Motor neuron (in vitro differentiated cells): ENCODE measurements around the gene CDCA4. TPM values are rescaled to one million over a fixed set of nuclear protein-coding genes. Genes with fewer than 3 reads are reported as not detected.
"Not testable (repeated sequence)": the region's sequence is repeated elsewhere in the genome, so short reads cannot be mapped to it uniquely, and the experiment has no call there.

Experiments used
- ATAC-seq, 8 experiments: fragments of 200-7000 bp; cut with Tn5 transposase; replicated peaks in 6 of 8; 2 replicates each; pipeline ENCODE4 v1.8.0; 2021; ENCODE audit warnings: mild to moderate bottlenecking in 8 of 8, moderate library complexity in 8 of 8
- H3K27ac ChIP-seq, 2 donors: fragments of 250-450 bp; sonication (Bioruptor Pico); 2 replicates each; pipeline ENCODE4 v1.9.0; 2021; ENCODE audit warnings: antibody characterized with exemption in 2 of 2, mild to moderate bottlenecking in 2 of 2, moderate library complexity in 1 of 2
- H3K4me1 ChIP-seq, 2 donors: fragments of 250-450 bp; sonication (Bioruptor Pico); replicated peaks in 1 of 2; 2 replicates each; pipeline ENCODE4 v1.6.1; 2021; ENCODE audit warnings: antibody characterized with exemption in 2 of 2, mild to moderate bottlenecking in 2 of 2, moderate library complexity in 1 of 2
- H3K4me3 ChIP-seq, 5 donors: fragments of 250-450 bp; sonication (Bioruptor Pico); 2 replicates each; pipeline ENCODE4 v1.9.0; 2021; ENCODE audit warnings: antibody characterized with exemption in 5 of 5, mild to moderate bottlenecking in 5 of 5, moderate library complexity in 4 of 5
- WGBS, 10 experiments: fragments of 450-650 bp; shearing (Covaris generic); methylation state at CpG; one replicate each; pipeline ENCODE4 v1.0.0; 2022; 5-methylcytosine and 5-hydroxymethylcytosine counted together
- in situ Hi-C, 9 experiments: fragments of 400-800 bp; cut with MboI; loops; one replicate each; pipeline ENCODE4 v1.15.0; 2021; ENCODE audit warnings: low sequenced_read_pairs in 9 of 9, low pct_unique_long_range_greater_than_20kb in 2 of 9; ENCODE audit not compliant: unreplicated experiment in 9 of 9
- total RNA-seq, 8 experiments: library from RNA; unstranded; fragments of 300-600 nt; gene quantifications; 2 replicates each; pipeline versions ENCODE4 v1.2.3 to v1.2.4, GENCODE V29; 2022

Gene CDCA4
- total RNA-seq = 10 to 100 TPM in 3 of 8 experiments, 1 to 10 TPM in 5; 4.9 to 27.0 (median 5.6) TPM

DNA sequence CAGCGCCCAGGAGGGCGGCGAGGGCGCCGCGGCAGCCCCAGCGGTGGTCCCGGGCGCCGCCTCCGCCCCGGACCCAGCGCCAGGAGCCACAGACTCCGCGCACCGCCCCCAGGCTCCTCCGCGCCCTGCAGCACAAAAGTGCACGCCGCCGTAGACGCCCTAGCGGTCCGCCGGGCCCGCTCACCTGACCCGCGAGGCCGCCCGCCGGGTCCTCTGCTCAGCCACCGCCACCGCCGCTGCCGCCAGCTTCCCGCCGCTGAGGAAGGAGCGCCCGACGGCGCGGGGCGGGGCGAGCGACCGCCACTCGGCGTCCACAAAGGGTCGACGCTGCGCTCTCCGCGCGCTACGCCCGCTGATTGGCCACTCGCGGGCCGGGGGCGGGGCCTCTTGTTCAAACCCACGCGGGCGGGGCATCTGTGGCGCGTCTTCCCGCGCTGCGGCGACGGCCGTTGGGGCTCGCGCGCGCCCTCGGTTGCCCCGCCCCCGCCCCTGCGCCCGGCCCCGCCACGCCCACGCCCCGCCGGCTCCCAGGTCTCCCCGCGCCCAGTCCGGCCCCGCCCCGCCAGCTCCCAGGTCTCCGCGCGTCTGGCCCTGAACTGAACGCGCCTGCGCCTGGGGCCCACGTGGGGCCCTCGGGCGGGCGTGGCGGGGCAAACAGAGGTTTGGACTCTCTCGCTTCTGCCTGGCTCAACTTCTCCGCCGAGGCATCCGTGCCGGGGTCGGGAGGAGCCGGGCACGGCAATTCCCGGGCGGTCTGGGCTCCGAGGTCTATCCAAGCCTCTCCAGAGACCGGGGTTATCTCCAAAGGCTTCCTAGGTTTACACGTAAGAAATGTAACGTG is at the start of gene CDCA4:
CDCA4 (minus strand) TSS at position 269 of the 841 bp plus-strand sequence. CDS start 9,154 bp downstream, outside the sequence.
- in situ Hi-C loops = no loop called here
- 0 to 16% (median 1%) methylated on average over 2 to 12 of the region's 115 CpGs; no CpG with 5 or more reads in 6 of the 10 experiments for WGBS, 10 experiments
- H3K4me1 ChIP-seq = peaks cover 17 to 18% of the 10 kb centered on the region in 2 donors
- ATAC-seq = peak; percentile 74 to 92 (median 90)
- H3K27ac ChIP-seq = peak within 1 kb of the TSS; percentile 64 to 85
- H3K4me3 ChIP-seq = peak within 1 kb of the TSS; percentile 63 to 78 (median 67)

DNA sequence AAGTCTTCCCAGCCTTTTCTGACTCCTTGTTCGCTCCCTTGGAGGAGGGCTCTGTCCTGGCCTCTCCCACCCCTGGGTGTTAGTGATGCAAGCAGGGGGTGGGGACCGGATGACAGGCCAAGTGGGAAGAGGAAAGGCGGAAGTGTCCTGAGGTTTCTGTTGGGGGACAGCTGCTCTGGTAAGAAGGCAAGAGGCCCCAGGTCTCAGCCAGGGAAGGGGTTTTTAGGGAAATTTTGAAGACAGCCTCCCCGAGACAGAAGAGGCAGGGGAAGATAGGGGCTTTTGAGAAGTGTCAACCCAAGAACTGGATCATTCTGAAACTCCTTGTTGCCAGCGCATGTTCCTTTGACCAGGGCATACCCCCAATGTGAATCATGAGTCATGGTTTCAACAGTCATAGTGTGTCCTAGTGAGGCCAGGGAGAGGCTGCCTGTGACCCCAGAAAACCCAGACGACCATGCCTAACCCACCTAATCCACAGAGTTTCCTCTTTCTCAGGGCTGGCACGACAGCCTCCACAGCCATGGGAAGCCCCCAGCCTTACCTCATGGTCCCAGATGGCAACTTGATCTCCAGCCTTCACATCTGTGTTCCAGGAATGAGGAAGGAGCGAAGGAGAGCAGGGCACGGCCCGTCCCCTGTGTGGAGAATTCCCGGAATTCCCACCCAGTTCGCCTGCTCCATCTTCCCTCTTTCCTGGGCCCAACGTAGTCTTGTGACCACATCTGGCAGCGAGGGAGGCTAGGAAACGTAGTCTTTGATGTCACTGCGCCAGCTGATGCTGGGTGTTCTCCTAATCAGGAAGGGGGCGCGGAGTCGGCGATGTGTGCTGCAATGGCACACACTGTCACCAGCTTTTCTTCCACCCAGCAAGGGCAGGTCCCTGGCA is 49.2 kb upstream of the CDCA4 start:
- in situ Hi-C loops = no loop called here
- ATAC-seq = peak in 3 of 8 experiments; percentile 26 to 56 (median 49)
- 17 to 83% (median 60%) methylated on average over 1 to 6 of the region's 20 CpGs; no CpG with 5 or more reads in 3 of the 10 experiments for WGBS, 10 experiments
- no peak overlapping the region for H3K4me3 ChIP-seq
- H3K27ac ChIP-seq = no peak overlapping the region
- peaks cover 0 to 1% of the 10 kb centered on the region in 2 donors for H3K4me1 ChIP-seq

DNA sequence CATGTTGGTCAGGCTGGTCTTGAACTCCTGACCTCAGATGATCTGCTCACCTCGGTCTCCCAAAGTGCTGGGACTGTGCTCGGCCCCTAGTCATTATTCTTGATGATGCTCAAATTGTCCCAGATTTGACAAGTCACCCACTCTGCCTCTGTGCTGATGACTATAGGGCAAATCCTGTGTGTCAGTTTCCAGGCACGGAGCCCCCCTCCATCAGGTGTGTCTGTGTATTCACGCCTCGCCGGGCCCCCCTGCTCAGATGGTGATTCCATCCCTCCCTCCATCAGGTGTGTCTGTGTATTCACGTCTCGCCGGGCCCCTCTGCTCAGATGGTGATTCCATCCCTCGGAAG is 48.6 kb upstream of the CDCA4 start:
- H3K4me3 ChIP-seq = no peak overlapping the region
- in situ Hi-C loops = no loop called here
- peaks cover 0 to 7% of the 10 kb centered on the region in 2 donors for H3K4me1 ChIP-seq
- H3K27ac ChIP-seq = no peak overlapping the region
- 80 to 100% (median 80%) methylated on average over 1 to 2 of the region's 10 CpGs; no CpG with 5 or more reads in 7 of the 10 experiments for WGBS, 10 experiments
- ATAC-seq = no peak

DNA sequence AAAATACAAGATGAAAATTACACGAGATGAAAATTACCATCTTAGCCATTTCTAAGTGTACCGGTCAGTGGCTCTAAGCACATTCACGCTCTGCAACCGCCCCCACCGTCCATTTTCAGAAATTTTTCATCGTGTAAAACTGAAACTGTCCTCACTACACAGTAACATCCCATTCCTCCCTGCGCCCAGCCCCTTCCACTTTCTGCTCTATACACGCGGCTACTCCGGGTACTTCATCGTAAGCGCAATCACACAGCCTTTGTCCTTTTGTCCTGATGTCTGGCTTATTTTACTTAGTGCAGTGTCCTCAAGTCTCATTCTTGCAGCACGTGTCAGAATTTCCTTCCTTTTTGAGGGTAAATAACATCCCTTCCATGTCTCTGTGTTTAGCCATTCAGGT is 47.9 kb upstream of the CDCA4 start:
- Histone ChIP-seq H3K4me3 (no peak overlapping the region), H3K4me1 (peaks cover 0 to 7% of the 10 kb centered on the region in 2 donors), H3K27ac (no peak overlapping the region)
- no peak for ATAC-seq
- WGBS, 10 experiments = 60 to 94% (median 78%) methylated on average over 2 to 13 of the region's 13 CpGs
- in situ Hi-C loops = no loop called here

DNA sequence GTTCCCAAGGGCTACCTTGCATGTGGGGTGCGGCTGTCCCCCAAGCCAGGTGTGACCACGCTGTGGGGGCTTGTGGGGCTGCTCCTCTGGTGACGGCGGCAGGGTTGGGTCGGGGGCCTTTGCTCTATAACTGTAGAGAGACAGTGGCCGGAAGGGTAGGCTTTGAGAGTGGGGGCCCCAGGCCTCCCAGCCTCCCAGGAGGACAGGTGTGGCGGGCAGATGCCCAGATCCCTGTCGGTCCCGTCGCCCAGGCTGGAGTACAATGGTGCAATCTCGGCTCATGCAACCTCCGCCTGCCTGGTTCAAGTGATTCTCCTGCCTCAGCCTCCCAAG is 47.1 kb upstream of the CDCA4 start:
- Histone ChIP-seq H3K4me3 (no peak overlapping the region), H3K4me1 (peaks cover 0 to 7% of the 10 kb centered on the region in 2 donors), H3K27ac (no peak overlapping the region)
- ATAC-seq = no peak
- in situ Hi-C loops = no loop called here
- WGBS, 10 experiments = 81 to 100% (median 94%) methylated on average over 3 to 6 of the region's 12 CpGs; no CpG with 5 or more reads in 6 of the 10 experiments

DNA sequence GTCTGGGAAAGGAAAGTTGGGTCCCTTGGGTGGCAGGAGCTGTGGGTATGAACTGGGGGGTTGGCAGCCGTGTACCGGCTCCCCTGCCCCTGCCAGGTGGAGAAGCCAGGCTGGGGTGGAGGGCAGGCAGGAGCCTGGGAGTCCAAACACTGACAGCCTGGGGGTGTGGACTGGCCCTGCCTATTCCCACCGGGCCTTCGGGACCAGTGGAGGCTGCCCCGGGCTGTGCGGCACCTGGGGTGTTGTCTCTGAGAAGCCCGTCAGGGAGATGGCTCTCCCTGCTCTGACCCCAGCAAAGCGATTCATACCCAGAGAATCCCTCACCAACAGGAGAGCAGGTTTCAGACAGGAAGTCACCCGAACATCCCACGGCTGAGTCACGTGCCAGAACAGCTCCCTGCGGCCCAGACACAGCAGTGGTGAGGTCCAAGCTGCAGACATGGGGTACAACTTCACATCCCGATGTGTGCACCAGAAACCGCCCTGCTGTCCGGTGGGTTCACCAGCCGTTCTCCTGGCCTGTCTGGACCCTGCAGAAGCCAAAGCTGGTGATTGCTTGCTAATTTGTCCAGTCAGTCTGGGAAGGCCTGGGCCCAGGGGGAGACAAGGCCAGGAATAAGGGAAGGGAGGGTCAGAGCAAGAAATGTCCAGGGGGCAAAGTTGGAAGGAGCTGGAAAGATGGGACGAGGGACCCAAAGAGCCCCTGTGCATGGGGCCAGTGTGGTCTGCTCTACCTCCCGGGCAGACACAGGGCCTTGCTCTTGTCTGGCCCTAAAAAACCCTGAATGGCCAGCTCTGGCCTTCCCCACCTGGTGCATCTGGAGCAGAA is 46.5 kb upstream of the CDCA4 start:
- no peak for ATAC-seq
- no peak overlapping the region for H3K4me3 ChIP-seq
- in situ Hi-C loops = no loop called here
- peaks cover 0 to 7% of the 10 kb centered on the region in 2 donors for H3K4me1 ChIP-seq
- WGBS, 10 experiments = 55 to 85% (median 73%) methylated on average over 2 to 6 of the region's 18 CpGs; no CpG with 5 or more reads in 5 of the 10 experiments
- H3K27ac ChIP-seq = no peak overlapping the region

DNA sequence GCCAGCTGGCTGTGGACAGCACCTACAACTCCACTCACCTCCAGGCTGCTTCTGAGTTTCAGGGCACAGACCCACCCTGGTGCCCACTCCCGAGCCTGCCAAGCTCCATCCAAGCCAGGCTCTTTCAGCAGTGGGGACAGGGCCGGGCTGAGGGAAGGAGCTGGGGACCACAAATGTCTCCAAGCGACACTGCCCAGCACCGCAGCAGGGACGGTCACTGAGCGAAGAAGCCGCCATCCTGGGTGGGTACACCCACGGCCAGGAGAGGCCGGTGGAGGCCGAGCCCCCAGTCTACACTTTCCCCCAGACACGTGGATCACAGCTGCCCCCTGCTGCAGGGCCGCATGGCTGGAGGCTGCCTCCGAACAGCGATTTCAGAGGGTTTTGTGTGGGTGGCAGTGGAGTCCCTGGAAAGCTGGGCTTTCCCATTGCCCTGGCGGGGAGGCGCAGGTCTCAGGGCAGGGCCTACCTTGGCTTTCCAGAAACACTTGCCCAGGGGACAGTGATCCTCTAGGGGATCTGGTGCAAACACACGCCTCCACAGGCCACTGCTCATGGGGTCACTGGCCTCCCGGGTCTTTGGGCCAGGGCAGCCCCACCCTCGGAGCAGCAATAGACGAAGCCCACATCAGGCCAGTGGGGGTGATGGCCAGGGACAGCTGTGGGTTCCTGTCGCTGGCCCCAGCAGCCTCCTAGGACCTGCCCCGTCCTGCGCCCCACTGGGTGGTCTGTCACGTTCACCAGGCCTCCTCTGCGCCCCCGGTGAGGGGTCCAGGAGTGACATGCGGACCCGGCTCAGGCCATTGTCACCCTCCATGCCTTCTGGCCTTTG is 45.6 kb upstream of the CDCA4 start:
- Histone ChIP-seq H3K27ac (no peak overlapping the region), H3K4me1 (peaks cover 0 to 7% of the 10 kb centered on the region in 2 donors), H3K4me3 (no peak overlapping the region)
- WGBS, 10 experiments = 69 to 100% (median 94%) methylated on average over 1 to 7 of the region's 28 CpGs; no CpG with 5 or more reads in 7 of the 10 experiments
- no peak for ATAC-seq
- in situ Hi-C loops = no loop called here

GRCh38 chr14:105065280-105066228 is 44.7 kb upstream of the CDCA4 start, which contains the start of gene GPR132:
TSS of gene GPR132 (minus strand) at chr14:105065430. CDS start at chr14:105055420, 10,010 bp downstream.
- no peak within 1 kb of the TSS for H3K27ac ChIP-seq
- 17 to 83% (median 80%) methylated on average over 1 to 8 of the region's 22 CpGs; no CpG with 5 or more reads in 5 of the 10 experiments for WGBS, 10 experiments
- no peak within 1 kb of the TSS for H3K4me3 ChIP-seq
- in situ Hi-C loops = no loop called here
- H3K4me1 ChIP-seq = peaks cover 0 to 12% of the 10 kb centered on the region in 2 donors
- ATAC-seq = peak in 1 of 8 experiments; percentile 29

GRCh38 chr14:105064721-105065143 is 43.8 kb upstream of the CDCA4 start:
- H3K27ac ChIP-seq = no peak overlapping the region
- H3K4me3 ChIP-seq = no peak overlapping the region
- in situ Hi-C loops = no loop called here
- 40 to 100% (median 92%) methylated on average over 1 to 2 of the region's 12 CpGs; no CpG with 5 or more reads in 5 of the 10 experiments for WGBS, 10 experiments
- peak in 4 of 8 experiments; percentile 31 to 66 (median 53) for ATAC-seq
- H3K4me1 ChIP-seq = peaks cover 0 to 14% of the 10 kb centered on the region in 2 donors

DNA sequence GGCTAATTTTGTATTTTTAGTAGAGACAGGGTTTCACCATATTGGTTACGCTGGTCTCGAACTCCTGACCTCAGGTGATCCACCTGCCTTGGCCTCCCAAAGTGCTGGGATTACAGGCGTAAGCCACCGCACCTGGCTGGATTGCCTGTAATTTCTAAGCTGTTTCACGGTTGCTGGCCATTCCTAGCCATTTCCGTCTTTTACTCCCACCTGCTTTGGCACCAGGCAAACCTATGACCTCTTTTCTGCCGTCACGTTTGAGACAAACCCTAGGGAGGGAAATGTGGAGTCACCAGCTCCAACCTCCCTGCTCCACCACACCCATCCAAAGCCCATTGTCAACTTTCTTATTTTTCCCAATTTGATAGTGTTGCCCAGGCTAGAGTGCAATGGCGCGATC is 43.1 kb upstream of the CDCA4 start:
- H3K27ac ChIP-seq = no peak overlapping the region
- 93 to 100% (median 98%) methylated on average over 1 to 8 of the region's 10 CpGs; no CpG with 5 or more reads in 5 of the 10 experiments for WGBS, 10 experiments
- no peak overlapping the region for H3K4me3 ChIP-seq
- in situ Hi-C loops = no loop called here
- H3K4me1 ChIP-seq = peaks cover 0 to 14% of the 10 kb centered on the region in 2 donors
- no peak for ATAC-seq

GRCh38 chr14:105063506-105063905 is 42.6 kb upstream of the CDCA4 start:
- in situ Hi-C loops, H3K27ac ChIP-seq, ATAC-seq, H3K4me3 ChIP-seq: not testable (repeated sequence)
- peaks cover 0 to 14% of the 10 kb centered on the region in 2 donors for H3K4me1 ChIP-seq
- WGBS, 10 experiments = 40 to 100% (median 89%) methylated on average over 2 to 7 of the region's 10 CpGs; no CpG with 5 or more reads in 3 of the 10 experiments
